ENCODE results near the gene EVI5.

DNA sequence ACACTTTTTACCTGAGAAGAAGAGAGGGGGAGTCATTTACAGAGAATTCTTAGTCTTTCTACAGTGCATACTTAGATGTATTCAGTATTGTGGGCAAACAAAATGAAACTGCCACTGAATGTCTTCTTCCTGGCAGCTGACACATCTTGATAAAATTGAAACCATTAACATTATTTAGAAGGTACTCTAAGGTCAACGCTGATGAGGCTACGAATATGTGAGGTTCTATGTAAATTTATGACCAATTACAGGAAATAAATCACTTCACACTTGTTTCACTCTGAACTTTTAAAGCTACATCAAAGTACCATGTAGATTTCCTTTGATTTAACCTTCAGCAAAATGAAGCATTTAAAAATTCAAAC is 246.9 kb downstream of the EVI5 start:
- TF ChIP-seq POLR2A (IDR thresholded peaks at IDR 0.05) (no peak), EP300 (IDR thresholded peaks at IDR 0.05) (no peak)
- TF ChIP-seq, protein P1, sequence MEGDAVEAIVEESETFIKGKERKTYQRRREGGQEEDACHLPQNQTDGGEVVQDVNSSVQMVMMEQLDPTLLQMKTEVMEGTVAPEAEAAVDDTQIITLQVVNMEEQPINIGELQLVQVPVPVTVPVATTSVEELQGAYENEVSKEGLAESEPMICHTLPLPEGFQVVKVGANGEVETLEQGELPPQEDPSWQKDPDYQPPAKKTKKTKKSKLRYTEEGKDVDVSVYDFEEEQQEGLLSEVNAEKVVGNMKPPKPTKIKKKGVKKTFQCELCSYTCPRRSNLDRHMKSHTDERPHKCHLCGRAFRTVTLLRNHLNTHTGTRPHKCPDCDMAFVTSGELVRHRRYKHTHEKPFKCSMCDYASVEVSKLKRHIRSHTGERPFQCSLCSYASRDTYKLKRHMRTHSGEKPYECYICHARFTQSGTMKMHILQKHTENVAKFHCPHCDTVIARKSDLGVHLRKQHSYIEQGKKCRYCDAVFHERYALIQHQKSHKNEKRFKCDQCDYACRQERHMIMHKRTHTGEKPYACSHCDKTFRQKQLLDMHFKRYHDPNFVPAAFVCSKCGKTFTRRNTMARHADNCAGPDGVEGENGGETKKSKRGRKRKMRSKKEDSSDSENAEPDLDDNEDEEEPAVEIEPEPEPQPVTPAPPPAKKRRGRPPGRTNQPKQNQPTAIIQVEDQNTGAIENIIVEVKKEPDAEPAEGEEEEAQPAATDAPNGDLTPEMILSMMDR (IDR thresholded peaks at IDR 0.05), result no peak
